Measurements from ENCODE around the gene C1QL3.

C1QL3 gene

GRCh38 chr10:16547973-16548372 lies 26.3 kb upstream of the C1QL3 start:
- no peak overlapping the region for H3K4me3 ChIP-seq (replicated peaks; ENCODE audit: low read depth, low read length)
- no peak for DNase-seq (ENCODE audit: extremely low read depth, low read depth)
- no peak for TF ChIP-seq CTCF (IDR thresholded peaks at IDR 0.05; ENCODE audit: low read depth, low read length, missing control alignments)

GRCh38 chr10:16545116-16545736 lies 23.5 kb upstream of the C1QL3 start:
- peak; percentile 30 for DNase-seq (ENCODE audit: extremely low read depth, low read depth)
- no peak overlapping the region for H3K4me3 ChIP-seq (replicated peaks; ENCODE audit: low read depth, low read length)
- peak; percentile 78 for TF ChIP-seq CTCF (IDR thresholded peaks at IDR 0.05; ENCODE audit: low read depth, low read length, missing control alignments)

- no peak for DNase-seq (ENCODE audit: extremely low read depth, low read depth)
- TF ChIP-seq CTCF (IDR thresholded peaks at IDR 0.05; ENCODE audit: low read depth, low read length, missing control alignments) = no peak
- no peak overlapping the region for H3K4me3 ChIP-seq (replicated peaks; ENCODE audit: low read depth, low read length)
These were observed 22.9 kb upstream of the C1QL3 start for GRCh38 chr10:16544591-16544990.

- H3K4me3 ChIP-seq (replicated peaks; ENCODE audit: low read depth, low read length) = no peak overlapping the region
- DNase-seq (ENCODE audit: extremely low read depth, low read depth) = no peak
- TF ChIP-seq CTCF (IDR thresholded peaks at IDR 0.05; ENCODE audit: low read depth, low read length, missing control alignments) = no peak
These were observed 22.4 kb upstream of the C1QL3 start for GRCh38 chr10:16544099-16544498.

GRCh38 chr10:16536155-16536554 lies 14.5 kb upstream of the C1QL3 start:
- DNase-seq (ENCODE audit: extremely low read depth, low read depth) = no peak
- no peak overlapping the region for H3K4me3 ChIP-seq (replicated peaks; ENCODE audit: low read depth, low read length)
- TF ChIP-seq CTCF (IDR thresholded peaks at IDR 0.05; ENCODE audit: low read depth, low read length, missing control alignments) = no peak

- no peak overlapping the region for H3K4me3 ChIP-seq (replicated peaks; ENCODE audit: low read depth, low read length)
- DNase-seq (ENCODE audit: extremely low read depth, low read depth) = no peak
- TF ChIP-seq CTCF (IDR thresholded peaks at IDR 0.05; ENCODE audit: low read depth, low read length, missing control alignments) = no peak
These were observed 8.2 kb upstream of the C1QL3 start for GRCh38 chr10:16529853-16530252.

GRCh38 chr10:16527452-16527851 lies 5.8 kb upstream of the C1QL3 start:
- no peak for DNase-seq (ENCODE audit: extremely low read depth, low read depth)
- no peak overlapping the region for H3K4me3 ChIP-seq (replicated peaks; ENCODE audit: low read depth, low read length)
- TF ChIP-seq CTCF (IDR thresholded peaks at IDR 0.05; ENCODE audit: low read depth, low read length, missing control alignments) = no peak

Data from HFF-Myc (cell line).